ENCODE data around the gene JAK1. TPM values are rescaled to one million over a fixed set of nuclear protein-coding genes. Genes with fewer than 3 reads are reported as not detected.
A peak's percentile ranks its signal among the peaks of the same experiment; 100 is the strongest.

The JAK1 gene
- total and polyA plus RNA-seq, 10 donors = 46.6 to 270 (median 205) TPM

GRCh38 chr1:64938991-64939390 is 27.4 kb downstream of the JAK1 start:
- H3K27me3 ChIP-seq (replicated peaks in 1 of 7) = no peaks in the 10 kb centered on the region
- no peak overlapping the region for H3K27ac ChIP-seq
- H3K9me3 ChIP-seq = no peaks in the 10 kb centered on the region
- intact Hi-C loops (cut with DNase I; ENCODE audit: low total_unique reads) = no loop called here
- H3K4me3 ChIP-seq = no peak overlapping the region
- TF ChIP-seq CTCF (IDR thresholded peaks at IDR 0.05 in 8 of 11, conservative IDR thresholded peaks at IDR 0.05 in 3 of 11) (no peak), POLR2AphosphoS5 (IDR thresholded peaks at IDR 0.05) (no peak), POLR2A (IDR thresholded peaks at IDR 0.05) (no peak)
- peaks cover 38 to 100% (median 79%) of the 10 kb centered on the region in 6 donors for H3K4me1 ChIP-seq
- no peaks in the 10 kb centered on the region for H3K36me3 ChIP-seq
- 79 to 92% (median 84%) methylated on average over 2 of the region's 2 CpGs for WGBS, 5 donors
- DNase-seq = no peak

GRCh38 chr1:64936956-64937355 is 29.4 kb downstream of the JAK1 start:
- Histone ChIP-seq H3K36me3 (no peaks in the 10 kb centered on the region), H3K4me1 (peaks cover 47 to 100% (median 85%) of the 10 kb centered on the region in 6 donors), H3K27me3 (replicated peaks in 1 of 7) (no peaks in the 10 kb centered on the region), H3K27ac (no peak overlapping the region), H3K9me3 (no peaks in the 10 kb centered on the region), H3K4me3 (no peak overlapping the region)
- TF ChIP-seq POLR2AphosphoS5 (IDR thresholded peaks at IDR 0.05) (no peak), CTCF (IDR thresholded peaks at IDR 0.05 in 8 of 11, conservative IDR thresholded peaks at IDR 0.05 in 3 of 11) (no peak), POLR2A (IDR thresholded peaks at IDR 0.05) (no peak)
- intact Hi-C loops (cut with DNase I; ENCODE audit: low total_unique reads) = no loop called here
- 83 to 90% (median 86%) methylated on average over 1 of the region's 1 CpG for WGBS, 5 donors
- DNase-seq = no peak

- H3K36me3 ChIP-seq = peaks cover 0 to 8% (median 0%) of the 10 kb centered on the region in 6 donors
- WGBS, 5 donors = 89 to 94% (median 94%) methylated on average over 9 of the region's 9 CpGs
- no peak for DNase-seq
- H3K9me3 ChIP-seq = peaks cover 0 to 3% (median 0%) of the 10 kb centered on the region in 8 donors
- TF ChIP-seq POLR2A (IDR thresholded peaks at IDR 0.05) = no peak
- no peak for TF ChIP-seq POLR2AphosphoS5 (IDR thresholded peaks at IDR 0.05)
- TF ChIP-seq CTCF (IDR thresholded peaks at IDR 0.05 in 8 of 11, conservative IDR thresholded peaks at IDR 0.05 in 3 of 11) = no peak
- intact Hi-C loops (cut with DNase I; ENCODE audit: low total_unique reads) = no loop called here
- H3K4me3 ChIP-seq = no peak overlapping the region
- H3K27me3 ChIP-seq (replicated peaks in 1 of 7) = no peaks in the 10 kb centered on the region
- H3K4me1 ChIP-seq = peaks cover 39 to 94% (median 73%) of the 10 kb centered on the region in 6 donors
- H3K27ac ChIP-seq = no peak overlapping the region
These were observed 30.7 kb downstream of the JAK1 start for GRCh38 chr1:64935551-64936155.

- Histone ChIP-seq H3K27ac (peak overlapping the region in 1 of 8 donors; percentile 69), H3K27me3 (replicated peaks in 1 of 7) (no peaks in the 10 kb centered on the region), H3K9me3 (peaks cover 0 to 4% (median 0%) of the 10 kb centered on the region in 8 donors), H3K4me1 (peaks cover 31 to 91% (median 65%) of the 10 kb centered on the region in 6 donors), H3K4me3 (no peak overlapping the region), H3K36me3 (peaks cover 0 to 8% (median 0%) of the 10 kb centered on the region in 6 donors)
- intact Hi-C loops (cut with DNase I; ENCODE audit: low total_unique reads) = no loop called here
- no peak for DNase-seq
- TF ChIP-seq CTCF (IDR thresholded peaks at IDR 0.05 in 8 of 11, conservative IDR thresholded peaks at IDR 0.05 in 3 of 11) (no peak), POLR2AphosphoS5 (IDR thresholded peaks at IDR 0.05) (no peak), POLR2A (IDR thresholded peaks at IDR 0.05) (no peak)
- 85 to 98% (median 92%) methylated on average over 1 of the region's 1 CpG for WGBS, 5 donors
These were observed 31.5 kb downstream of the JAK1 start for GRCh38 chr1:64934878-64935275.

All from spleen (tissue), 11 donors.